ENCODE measurements around the gene SNX8.

The SNX8 gene

GRCh38 chr7:2299870-2300512 is 14.2 kb downstream of the SNX8 start:
- H3K4me1 ChIP-seq (ENCODE audit: control insufficient read depth, insufficient read depth, low read length), result no peaks in the 10 kb centered on the region
- no peak overlapping the region for H3K4me3 ChIP-seq (ENCODE audit: low read length)
- no peak overlapping the region for H3K27ac ChIP-seq (ENCODE audit: low read depth, low read length)
- H3K27me3 ChIP-seq (ENCODE audit: control insufficient read depth, insufficient read depth, low read length), result no peaks in the 10 kb centered on the region
- H3K9ac ChIP-seq (ENCODE audit: low read length), result no peak overlapping the region
- H3K36me3 ChIP-seq (ENCODE audit: control insufficient read depth, insufficient read depth, low read length), result no peaks in the 10 kb centered on the region

DNA sequence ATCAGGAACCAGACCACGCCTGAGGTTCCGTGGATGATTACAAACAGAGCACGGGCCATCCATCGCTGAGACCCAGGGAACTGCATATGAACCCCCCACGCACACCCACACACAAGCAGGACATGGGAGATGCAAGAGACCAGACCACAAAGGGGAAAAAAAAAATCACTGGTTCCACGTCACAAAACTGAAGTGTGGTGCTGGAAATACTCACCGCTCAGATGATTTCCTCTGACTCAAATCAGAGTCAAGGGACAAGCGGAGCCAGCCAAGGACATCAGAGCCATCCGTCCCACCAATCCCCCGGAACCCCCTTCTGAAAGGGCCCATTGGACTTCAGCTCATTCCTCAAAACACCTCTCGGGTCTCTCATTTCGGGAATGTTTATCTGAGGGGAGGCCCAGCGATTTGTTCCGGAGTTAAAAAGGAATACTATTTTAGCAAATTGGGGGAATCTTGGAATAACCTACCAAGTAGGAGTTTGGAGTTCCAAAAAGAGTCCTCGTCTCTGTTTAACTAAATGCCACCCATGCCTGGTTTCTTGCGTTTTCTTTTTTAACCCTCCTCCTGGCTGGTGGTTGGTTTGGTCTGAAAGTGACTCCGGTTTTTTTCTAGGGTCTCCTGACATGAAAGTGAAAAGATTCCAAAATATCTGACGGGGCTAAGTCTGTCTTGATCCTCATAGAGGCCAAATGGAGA is 15.0 kb downstream of the SNX8 start:
- H3K4me3 ChIP-seq (ENCODE audit: low read length), result no peak overlapping the region
- no peaks in the 10 kb centered on the region for H3K27me3 ChIP-seq (ENCODE audit: control insufficient read depth, insufficient read depth, low read length)
- no peak overlapping the region for H3K27ac ChIP-seq (ENCODE audit: low read depth, low read length)
- H3K4me1 ChIP-seq (ENCODE audit: control insufficient read depth, insufficient read depth, low read length), result no peaks in the 10 kb centered on the region
- no peak overlapping the region for H3K9ac ChIP-seq (ENCODE audit: low read length)
- no peaks in the 10 kb centered on the region for H3K36me3 ChIP-seq (ENCODE audit: control insufficient read depth, insufficient read depth, low read length)

DNA sequence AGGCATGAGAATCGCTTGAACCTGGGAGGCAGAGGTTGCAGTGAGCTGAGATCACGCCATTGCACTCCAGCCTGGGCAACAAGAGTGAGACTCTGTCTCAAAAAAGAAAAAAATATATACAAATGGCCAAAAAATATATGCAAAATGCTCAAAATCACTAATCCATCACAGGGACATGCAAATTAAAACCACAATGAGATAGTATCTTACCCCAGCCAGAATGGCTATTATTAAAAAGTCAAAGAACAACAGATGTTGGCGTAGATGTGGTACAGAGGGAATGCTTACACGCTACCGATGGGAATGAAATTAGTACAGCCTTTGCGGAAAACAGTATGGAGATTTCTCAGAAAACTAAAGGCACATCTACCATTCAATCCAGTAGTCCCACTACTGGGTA is 17.4 kb downstream of the SNX8 start:
- no peaks in the 10 kb centered on the region for H3K4me1 ChIP-seq (ENCODE audit: control insufficient read depth, insufficient read depth, low read length)
- H3K4me3 ChIP-seq (ENCODE audit: low read length), result no peak overlapping the region
- H3K36me3 ChIP-seq (ENCODE audit: control insufficient read depth, insufficient read depth, low read length), result no peaks in the 10 kb centered on the region
- H3K27ac ChIP-seq (ENCODE audit: low read depth, low read length), result no peak overlapping the region
- no peak overlapping the region for H3K9ac ChIP-seq (ENCODE audit: low read length)
- H3K27me3 ChIP-seq (ENCODE audit: control insufficient read depth, insufficient read depth, low read length), result no peaks in the 10 kb centered on the region

DNA sequence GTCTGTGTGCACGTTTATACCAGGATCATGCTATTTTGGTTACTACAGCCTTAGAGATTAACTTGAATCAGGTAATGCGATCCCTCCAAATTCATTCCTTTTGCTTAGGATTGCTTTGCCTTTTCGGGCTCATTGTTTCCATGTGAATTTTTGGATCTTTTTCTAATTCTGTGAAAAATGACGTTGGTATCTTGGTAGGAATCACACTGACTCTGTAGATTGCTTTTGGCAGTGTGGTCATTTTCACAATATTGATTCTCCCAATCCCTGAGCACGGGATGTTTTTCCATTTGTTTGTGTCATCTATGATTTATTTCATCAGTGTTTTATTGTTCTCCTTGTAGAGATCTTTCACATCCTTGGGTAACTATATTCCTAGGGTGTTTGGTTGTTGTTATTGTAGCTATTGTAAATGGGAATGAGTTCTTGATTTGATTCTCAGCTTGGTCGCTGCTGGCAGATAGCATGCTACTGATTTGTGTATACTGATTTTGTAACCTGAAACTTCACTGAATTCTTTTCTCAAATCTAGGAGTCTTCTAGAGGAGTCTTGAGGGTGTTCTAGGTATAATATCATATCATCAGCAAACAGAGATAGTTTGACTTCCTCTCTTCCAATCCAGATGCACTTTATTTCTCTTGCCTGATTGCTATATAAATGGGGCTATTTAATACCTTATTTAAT is 18.2 kb downstream of the SNX8 start:
- Histone ChIP-seq H3K27me3 (ENCODE audit: control insufficient read depth, insufficient read depth, low read length) (no peaks in the 10 kb centered on the region), H3K9ac (ENCODE audit: low read length) (no peak overlapping the region), H3K4me1 (ENCODE audit: control insufficient read depth, insufficient read depth, low read length) (no peaks in the 10 kb centered on the region), H3K27ac (ENCODE audit: low read depth, low read length) (no peak overlapping the region), H3K4me3 (ENCODE audit: low read length) (no peak overlapping the region), H3K36me3 (ENCODE audit: control insufficient read depth, insufficient read depth, low read length) (no peaks in the 10 kb centered on the region)

DNA sequence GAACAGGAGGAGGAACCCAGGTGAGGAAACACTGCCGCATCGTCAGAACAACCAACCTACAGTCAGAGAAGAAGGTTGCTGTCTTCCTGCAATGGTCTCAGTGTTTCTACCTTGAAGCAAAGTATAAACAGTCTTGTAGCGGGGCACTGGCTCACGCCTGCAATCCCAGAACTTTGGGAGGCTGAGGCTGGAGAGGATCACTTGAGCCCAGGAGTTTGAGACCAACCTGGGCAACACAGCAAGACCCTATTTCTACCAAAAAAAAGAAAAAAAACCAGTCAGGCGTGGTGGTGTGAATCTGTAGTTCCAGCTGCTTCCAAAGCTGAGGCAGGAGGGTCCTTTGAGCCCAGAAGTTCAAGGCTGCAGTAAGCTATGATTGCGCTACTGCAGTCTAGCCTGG is 23.4 kb downstream of the SNX8 start:
- no peaks in the 10 kb centered on the region for H3K27me3 ChIP-seq (ENCODE audit: control insufficient read depth, insufficient read depth, low read length)
- H3K27ac ChIP-seq (ENCODE audit: low read depth, low read length), result no peak overlapping the region
- no peaks in the 10 kb centered on the region for H3K36me3 ChIP-seq (ENCODE audit: control insufficient read depth, insufficient read depth, low read length)
- H3K9ac ChIP-seq (ENCODE audit: low read length), result no peak overlapping the region
- no peaks in the 10 kb centered on the region for H3K4me1 ChIP-seq (ENCODE audit: control insufficient read depth, insufficient read depth, low read length)
- no peak overlapping the region for H3K4me3 ChIP-seq (ENCODE audit: low read length)

GRCh38 chr7:2289621-2290020 is 24.6 kb downstream of the SNX8 start:
- Histone ChIP-seq H3K4me3 (ENCODE audit: low read length) (no peak overlapping the region), H3K9ac (ENCODE audit: low read length) (no peak overlapping the region), H3K4me1 (ENCODE audit: control insufficient read depth, insufficient read depth, low read length) (no peaks in the 10 kb centered on the region), H3K27me3 (ENCODE audit: control insufficient read depth, insufficient read depth, low read length) (no peaks in the 10 kb centered on the region), H3K27ac (ENCODE audit: low read depth, low read length) (no peak overlapping the region), H3K36me3 (ENCODE audit: control insufficient read depth, insufficient read depth, low read length) (no peaks in the 10 kb centered on the region)

DNA sequence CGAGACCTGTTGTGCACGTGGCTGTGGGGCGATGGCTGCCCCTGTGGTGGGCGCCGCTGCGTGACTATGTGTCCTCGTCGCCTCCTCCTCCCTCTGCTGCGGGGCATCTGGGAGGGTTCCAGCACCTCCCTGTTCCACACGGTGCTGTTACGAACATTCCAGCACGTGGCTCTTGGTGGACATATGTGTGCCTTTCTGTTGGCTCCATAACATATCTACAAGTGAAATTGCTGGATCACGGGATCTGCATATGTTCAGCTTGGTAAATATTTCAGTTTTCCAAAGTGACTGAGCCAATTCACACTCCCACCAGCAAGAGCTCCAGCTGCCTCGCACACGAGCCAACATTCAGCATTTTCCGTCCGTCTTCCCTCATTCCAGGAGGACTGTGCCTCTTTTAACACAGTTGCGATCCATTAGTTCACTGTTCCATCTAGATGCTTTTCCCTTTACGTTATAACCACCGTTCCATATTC is 25.1 kb downstream of the SNX8 start:
- no peaks in the 10 kb centered on the region for H3K36me3 ChIP-seq (ENCODE audit: control insufficient read depth, insufficient read depth, low read length)
- no peak overlapping the region for H3K9ac ChIP-seq (ENCODE audit: low read length)
- H3K4me1 ChIP-seq (ENCODE audit: control insufficient read depth, insufficient read depth, low read length), result no peaks in the 10 kb centered on the region
- no peak overlapping the region for H3K27ac ChIP-seq (ENCODE audit: low read depth, low read length)
- H3K4me3 ChIP-seq (ENCODE audit: low read length), result no peak overlapping the region
- no peaks in the 10 kb centered on the region for H3K27me3 ChIP-seq (ENCODE audit: control insufficient read depth, insufficient read depth, low read length)

GRCh38 chr7:2288503-2288902 is 25.7 kb downstream of the SNX8 start:
- Histone ChIP-seq H3K4me1 (ENCODE audit: control insufficient read depth, insufficient read depth, low read length) (no peaks in the 10 kb centered on the region), H3K27me3 (ENCODE audit: control insufficient read depth, insufficient read depth, low read length) (no peaks in the 10 kb centered on the region), H3K9ac (ENCODE audit: low read length) (no peak overlapping the region), H3K27ac (ENCODE audit: low read depth, low read length) (no peak overlapping the region), H3K36me3 (ENCODE audit: control insufficient read depth, insufficient read depth, low read length) (no peaks in the 10 kb centered on the region), H3K4me3 (ENCODE audit: low read length) (no peak overlapping the region)

DNA sequence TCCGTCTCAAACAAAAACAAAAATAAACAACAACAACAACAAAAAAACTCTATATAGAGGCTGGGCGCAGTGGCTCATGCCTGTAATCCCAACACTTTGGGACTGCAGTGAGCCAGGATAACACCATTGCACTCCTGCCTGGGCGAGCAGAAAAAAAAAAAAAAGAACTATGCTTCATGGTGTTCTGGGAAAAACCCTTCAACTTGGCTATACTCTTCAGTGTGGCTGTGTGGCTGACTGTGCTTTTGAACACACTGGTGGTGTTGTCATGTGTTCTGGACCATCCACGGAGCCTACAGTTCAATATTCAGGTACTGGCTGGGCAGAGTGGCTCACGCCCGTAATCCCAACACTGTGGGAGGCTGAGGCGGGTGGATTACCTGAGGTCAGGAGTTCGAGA is 26.5 kb downstream of the SNX8 start:
- no peaks in the 10 kb centered on the region for H3K36me3 ChIP-seq (ENCODE audit: control insufficient read depth, insufficient read depth, low read length)
- no peak overlapping the region for H3K4me3 ChIP-seq (ENCODE audit: low read length)
- no peak overlapping the region for H3K27ac ChIP-seq (ENCODE audit: low read depth, low read length)

DNA sequence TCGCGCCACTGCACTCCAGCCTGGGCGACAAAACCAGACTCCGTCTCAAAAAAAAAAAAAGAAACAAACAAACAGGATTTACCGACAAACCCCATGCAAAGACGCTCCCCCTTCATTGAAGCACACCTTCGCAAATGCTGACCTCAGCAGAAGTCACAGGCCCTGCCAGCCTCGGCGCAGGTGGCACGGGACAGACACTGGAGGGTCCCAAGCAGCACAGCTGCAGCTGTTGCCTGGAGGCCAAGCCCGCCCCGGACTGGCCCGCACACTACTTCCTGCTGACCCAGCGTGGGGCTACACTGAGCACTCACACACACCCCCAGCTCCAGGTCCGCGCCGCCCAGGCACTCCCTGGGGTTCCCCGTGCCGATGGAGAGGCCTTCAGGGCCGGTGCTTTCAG is 31.2 kb downstream of the SNX8 start:
- Histone ChIP-seq H3K4me3 (ENCODE audit: low read length) (no peak overlapping the region), H3K9ac (ENCODE audit: low read length) (no peak overlapping the region), H3K4me1 (ENCODE audit: control insufficient read depth, insufficient read depth, low read length) (peaks cover 11% of the 10 kb centered on the region), H3K36me3 (ENCODE audit: control insufficient read depth, insufficient read depth, low read length) (no peaks in the 10 kb centered on the region), H3K27me3 (ENCODE audit: control insufficient read depth, insufficient read depth, low read length) (no peaks in the 10 kb centered on the region), H3K27ac (ENCODE audit: low read depth, low read length) (no peak overlapping the region)

More for the DNA sequence above, 26.5 kb downstream of the SNX8 start:
- no peaks in the 10 kb centered on the region for H3K4me1 ChIP-seq (ENCODE audit: control insufficient read depth, insufficient read depth, low read length)
- H3K27me3 ChIP-seq (ENCODE audit: control insufficient read depth, insufficient read depth, low read length), result no peaks in the 10 kb centered on the region
- no peak overlapping the region for H3K9ac ChIP-seq (ENCODE audit: low read length)

DNA sequence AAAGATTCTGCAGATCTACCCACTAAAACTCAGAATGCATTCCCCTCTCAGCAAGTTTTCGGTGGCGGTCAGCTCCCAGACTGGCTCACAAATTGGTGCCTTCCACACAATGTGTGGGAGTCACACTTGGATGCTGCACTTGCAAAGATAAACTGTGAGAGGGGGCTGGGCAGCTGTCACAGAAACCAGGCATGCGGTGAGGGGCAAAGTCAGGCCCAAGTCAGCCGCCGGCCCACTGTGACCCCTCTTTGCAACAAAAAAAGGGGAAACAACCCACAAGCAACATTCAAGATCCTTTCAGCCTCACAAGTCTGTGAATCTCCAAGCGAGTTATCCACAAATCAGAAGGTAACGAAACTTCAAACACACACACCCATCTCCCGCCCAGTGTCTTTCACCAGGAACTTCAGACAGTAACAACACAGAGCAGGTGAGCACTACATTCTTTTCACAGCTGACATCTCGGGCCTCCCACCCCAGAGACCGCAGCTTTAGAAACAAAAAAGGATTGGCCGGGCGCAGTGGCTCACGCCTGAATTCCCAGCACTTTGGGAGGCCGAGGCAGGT is 32.0 kb downstream of the SNX8 start:
- Histone ChIP-seq H3K36me3 (ENCODE audit: control insufficient read depth, insufficient read depth, low read length) (peaks cover 3% of the 10 kb centered on the region), H3K9ac (ENCODE audit: low read length) (no peak overlapping the region), H3K4me3 (ENCODE audit: low read length) (no peak overlapping the region), H3K27me3 (ENCODE audit: control insufficient read depth, insufficient read depth, low read length) (no peaks in the 10 kb centered on the region), H3K27ac (ENCODE audit: low read depth, low read length) (peak overlapping the region; percentile 65), H3K4me1 (ENCODE audit: control insufficient read depth, insufficient read depth, low read length) (peaks cover 11% of the 10 kb centered on the region)

DNA sequence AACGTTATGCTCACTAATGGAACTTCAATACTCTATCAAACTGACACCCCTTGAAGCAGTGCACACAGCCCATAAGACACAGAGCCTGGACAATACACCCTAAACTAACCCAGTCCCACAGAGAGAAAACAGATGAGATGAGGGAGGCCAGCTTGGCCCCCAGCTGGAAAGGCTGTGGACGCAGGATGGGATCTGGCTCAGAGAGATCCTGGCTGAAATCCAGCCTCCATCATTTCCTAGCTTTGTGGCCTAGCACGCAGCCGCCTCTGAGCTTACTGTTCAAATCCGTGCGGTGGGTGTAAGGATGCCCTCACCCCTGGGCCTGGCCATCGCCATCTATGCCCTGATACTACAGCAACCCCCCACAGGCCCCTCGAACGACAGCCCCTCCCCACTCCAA is 32.7 kb downstream of the SNX8 start:
- Histone ChIP-seq H3K9ac (ENCODE audit: low read length) (no peak overlapping the region), H3K27ac (ENCODE audit: low read depth, low read length) (peak overlapping the region; percentile 65)

More for the DNA sequence above, 32.7 kb downstream of the SNX8 start:
- no peak overlapping the region for H3K4me3 ChIP-seq (ENCODE audit: low read length)
- H3K36me3 ChIP-seq (ENCODE audit: control insufficient read depth, insufficient read depth, low read length), result peaks cover 3% of the 10 kb centered on the region
- H3K4me1 ChIP-seq (ENCODE audit: control insufficient read depth, insufficient read depth, low read length), result peaks cover 11% of the 10 kb centered on the region
- H3K27me3 ChIP-seq (ENCODE audit: control insufficient read depth, insufficient read depth, low read length), result no peaks in the 10 kb centered on the region

Measured in rectal smooth muscle tissue (tissue), 1 donor.